DOHH2 (cell line): Measurements from ENCODE around the gene TBC1D14.

Source experiments
- H3F3A ChIP-seq: fragments of 200-600 bp; sonication (generic), shearing (Covaris generic); 2 replicates; pipeline ENCODE4 v1.6.0; 2016; ENCODE audit warnings: antibody characterized with exemption, mild to moderate bottlenecking; ENCODE audit not compliant: control insufficient read depth, insufficient read depth
- H3K27ac ChIP-seq: fragments of 200-600 bp; sonication (generic); 2 replicates; pipeline ENCODE4 v1.5.1; 2014; ENCODE audit warnings: low read depth, mild to moderate bottlenecking, low read length, moderate library complexity
- H3K27me3 ChIP-seq: fragments of 200-600 bp; sonication (generic); 2 replicates; pipeline ENCODE4 v1.6.1; 2014; ENCODE audit warnings: mild to moderate bottlenecking, low read length, mixed read lengths; ENCODE audit not compliant: control insufficient read depth
- H3K36me3 ChIP-seq: fragments of 200-600 bp; sonication (generic); 2 replicates; pipeline ENCODE4 v1.6.1; 2014; ENCODE audit warnings: mild to moderate bottlenecking, low read length, moderate library complexity, mixed read lengths; ENCODE audit not compliant: control insufficient read depth
- H3K4me1 ChIP-seq: fragments of 200-600 bp; sonication (generic); 2 replicates; pipeline ENCODE4 v1.6.1; 2014; ENCODE audit warnings: mild to moderate bottlenecking, low read length, mixed read lengths; ENCODE audit not compliant: control insufficient read depth
- H3K4me2 ChIP-seq: fragments of 200-600 bp; sonication (generic); 2 replicates; pipeline ENCODE4 v1.6.0; 2014; ENCODE audit warnings: mild to moderate bottlenecking, low read length, moderate library complexity
- H3K4me3 ChIP-seq: fragments of 200-600 bp; sonication (generic); 2 replicates; pipeline ENCODE4 v1.5.1; 2014; ENCODE audit warnings: mild to moderate bottlenecking, low read length, mixed read lengths
- H3K79me2 ChIP-seq: fragments of 200-600 bp; sonication (generic); 2 replicates; pipeline ENCODE4 v1.6.1; 2014; ENCODE audit warnings: mild to moderate bottlenecking, low read length, mixed read lengths; ENCODE audit not compliant: control insufficient read depth
- H3K9me2 ChIP-seq: fragments of 200-600 bp; sonication (generic); replicated peaks from 2 replicates; pipeline ENCODE4 v1.6.1; 2014; ENCODE audit warnings: mild to moderate bottlenecking, low read length, mixed read lengths; ENCODE audit not compliant: control insufficient read depth
- H3K9me3 ChIP-seq: fragments of 200-600 bp; sonication (generic); 2 replicates; pipeline ENCODE4 v1.6.1; 2014; ENCODE audit warnings: antibody characterized with exemption, low read length, mixed read lengths; ENCODE audit not compliant: control insufficient read depth, insufficient read depth
- H4K20me1 ChIP-seq: fragments of 200-600 bp; sonication (generic); 2 replicates; pipeline ENCODE4 v1.6.0; 2014; ENCODE audit warnings: low read depth, mild to moderate bottlenecking, antibody characterized with exemption, low read length, moderate library complexity; ENCODE audit not compliant: control insufficient read depth, insufficient read depth
- EZH2phosphoT487 ChIP-seq: fragments of 200-600 bp; sonication (generic); IDR thresholded peaks from 2 replicates; pipeline ENCODE4 v1.6.1; 2017; ENCODE audit warnings: borderline replicate concordance, mild to moderate bottlenecking, antibody characterized with exemption, low read length, moderate library complexity, mixed read lengths
- TF ChIP-seq, protein P1 (sequence below): fragments of 200-600 bp; sonication (generic); IDR thresholded peaks from one replicate; pipeline ENCODE4 v1.5.1; 2014; ENCODE audit warnings: antibody characterized with exemption, mild to moderate bottlenecking, low read depth, low read length; ENCODE audit not compliant: poor library complexity, severe bottlenecking

TBC1D14 gene

DNA sequence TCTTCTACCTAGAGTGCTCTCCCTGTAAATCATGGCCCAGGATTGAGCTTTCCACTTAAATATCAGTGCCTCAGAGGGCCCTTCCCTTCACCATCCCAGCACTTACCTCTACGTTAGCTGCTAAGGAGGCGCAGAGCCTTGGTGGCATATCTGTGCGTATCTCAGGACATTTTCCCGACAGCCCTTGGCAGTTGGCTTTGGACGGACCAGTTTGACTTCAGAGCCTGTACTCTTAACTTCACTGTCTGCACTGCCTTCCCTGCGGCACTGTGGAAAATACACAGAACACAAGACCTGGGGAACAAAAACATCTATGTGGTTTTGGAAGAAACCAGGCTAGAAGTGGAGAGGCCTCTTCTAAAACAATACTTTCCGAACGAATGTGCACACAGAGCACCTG, 135.9 kb downstream of the TBC1D14 start:
- peaks cover 4% of the 10 kb centered on the region for H3F3A ChIP-seq
- H3K27ac ChIP-seq: no peak overlapping the region
- H4K20me1 ChIP-seq: peaks cover 14% of the 10 kb centered on the region
- H3K79me2 ChIP-seq: peaks cover 68% of the 10 kb centered on the region
- TF ChIP-seq, protein P1, sequence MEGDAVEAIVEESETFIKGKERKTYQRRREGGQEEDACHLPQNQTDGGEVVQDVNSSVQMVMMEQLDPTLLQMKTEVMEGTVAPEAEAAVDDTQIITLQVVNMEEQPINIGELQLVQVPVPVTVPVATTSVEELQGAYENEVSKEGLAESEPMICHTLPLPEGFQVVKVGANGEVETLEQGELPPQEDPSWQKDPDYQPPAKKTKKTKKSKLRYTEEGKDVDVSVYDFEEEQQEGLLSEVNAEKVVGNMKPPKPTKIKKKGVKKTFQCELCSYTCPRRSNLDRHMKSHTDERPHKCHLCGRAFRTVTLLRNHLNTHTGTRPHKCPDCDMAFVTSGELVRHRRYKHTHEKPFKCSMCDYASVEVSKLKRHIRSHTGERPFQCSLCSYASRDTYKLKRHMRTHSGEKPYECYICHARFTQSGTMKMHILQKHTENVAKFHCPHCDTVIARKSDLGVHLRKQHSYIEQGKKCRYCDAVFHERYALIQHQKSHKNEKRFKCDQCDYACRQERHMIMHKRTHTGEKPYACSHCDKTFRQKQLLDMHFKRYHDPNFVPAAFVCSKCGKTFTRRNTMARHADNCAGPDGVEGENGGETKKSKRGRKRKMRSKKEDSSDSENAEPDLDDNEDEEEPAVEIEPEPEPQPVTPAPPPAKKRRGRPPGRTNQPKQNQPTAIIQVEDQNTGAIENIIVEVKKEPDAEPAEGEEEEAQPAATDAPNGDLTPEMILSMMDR: no peak
- no peak for TF ChIP-seq EZH2phosphoT487
- H3K4me1 ChIP-seq: peaks cover 36% of the 10 kb centered on the region
- peak overlapping the region; percentile 99 for H3K4me3 ChIP-seq
- no peaks in the 10 kb centered on the region for H3K9me3 ChIP-seq
- H3K4me2 ChIP-seq: peak overlapping the region; percentile 92
- H3K9me2 ChIP-seq: no peaks in the 10 kb centered on the region
- H3K27me3 ChIP-seq: peaks cover 9% of the 10 kb centered on the region
- peaks cover 21% of the 10 kb centered on the region for H3K36me3 ChIP-seq

DNA sequence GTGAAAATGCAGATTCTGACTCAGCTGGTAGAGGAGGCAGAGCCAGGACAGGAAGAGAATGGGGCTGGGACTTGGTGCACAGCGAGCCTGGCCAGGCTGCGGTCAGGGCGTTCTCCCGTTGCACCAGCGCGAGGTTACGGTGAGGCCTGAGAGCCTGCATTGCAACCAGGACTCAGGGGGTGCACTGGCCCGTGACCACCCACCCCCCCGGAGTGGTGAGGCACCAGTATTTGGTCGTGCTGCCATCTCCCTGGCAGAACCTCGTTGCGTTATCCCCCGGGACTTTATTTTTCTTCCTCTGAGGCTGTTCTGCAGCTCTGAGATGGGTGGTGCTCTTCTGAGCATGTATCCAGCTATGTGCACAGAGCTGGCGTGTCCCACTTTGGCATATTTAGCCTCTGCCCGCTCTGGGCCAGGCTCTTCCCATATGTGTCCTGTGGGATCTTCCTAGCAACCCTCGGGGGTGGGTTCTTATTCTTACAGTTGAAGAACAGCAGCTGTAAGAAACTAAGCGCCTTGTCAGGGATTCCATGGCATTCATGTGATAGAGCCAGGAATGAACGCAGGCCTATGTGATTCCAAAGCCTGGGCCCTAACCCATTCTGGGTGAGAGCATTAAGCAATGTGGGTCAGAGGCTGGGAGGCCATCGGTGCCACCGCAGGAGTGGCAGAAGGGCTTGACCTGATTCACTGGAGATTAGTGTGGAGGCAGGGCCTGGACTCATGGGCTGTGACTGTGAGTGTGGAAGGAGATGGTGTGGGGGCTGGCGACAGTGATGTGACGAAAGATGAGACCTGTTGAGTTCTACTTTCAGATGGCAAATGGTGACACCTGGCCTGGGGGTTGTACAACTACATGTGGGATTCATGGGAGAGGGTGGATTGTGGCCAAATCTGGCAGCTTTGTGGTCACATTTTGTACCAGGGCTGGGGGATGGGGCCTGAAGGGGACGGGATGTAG, 136.6 kb downstream of the TBC1D14 start:
- Histone ChIP-seq H3K4me2 (peak overlapping the region; percentile 92), H3K4me1 (peaks cover 36% of the 10 kb centered on the region), H3K79me2 (peaks cover 75% of the 10 kb centered on the region), H3K27ac (no peak overlapping the region), H3K36me3 (peaks cover 21% of the 10 kb centered on the region), H4K20me1 (peaks cover 14% of the 10 kb centered on the region), H3K27me3 (peaks cover 9% of the 10 kb centered on the region), H3K9me3 (no peaks in the 10 kb centered on the region), H3K4me3 (peak overlapping the region; percentile 99), H3F3A (no peaks in the 10 kb centered on the region), H3K9me2 (no peaks in the 10 kb centered on the region)
- TF ChIP-seq, protein P1: no peak
- no peak for TF ChIP-seq EZH2phosphoT487

DNA sequence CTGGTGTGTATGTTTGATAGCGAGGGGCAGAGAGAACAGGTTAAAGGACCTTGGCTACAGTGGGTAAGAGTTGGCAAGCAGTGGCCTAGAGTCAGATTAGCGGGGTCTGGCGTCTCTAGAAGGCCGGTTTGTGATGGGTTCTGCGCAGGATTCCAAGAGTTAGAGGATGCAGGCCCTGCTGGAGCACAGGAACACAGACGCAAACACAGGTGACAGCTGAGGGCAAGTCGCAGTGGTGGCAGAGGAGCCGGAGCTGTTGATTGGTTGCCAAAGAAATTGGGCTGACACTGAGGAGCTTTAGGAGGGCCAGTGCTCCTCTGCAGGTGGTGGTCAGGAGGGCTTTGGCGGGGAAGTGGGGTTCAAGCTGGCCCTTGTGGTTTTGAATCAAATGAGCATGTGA, 137.3 kb downstream of the TBC1D14 start:
- Histone ChIP-seq H4K20me1 (peaks cover 9% of the 10 kb centered on the region), H3K4me2 (no peak overlapping the region), H3K9me3 (no peaks in the 10 kb centered on the region), H3K27ac (no peak overlapping the region), H3K9me2 (no peaks in the 10 kb centered on the region), H3F3A (no peaks in the 10 kb centered on the region), H3K36me3 (peaks cover 21% of the 10 kb centered on the region), H3K27me3 (peaks cover 3% of the 10 kb centered on the region), H3K79me2 (peaks cover 75% of the 10 kb centered on the region), H3K4me3 (no peak overlapping the region), H3K4me1 (peaks cover 34% of the 10 kb centered on the region)
- no peak for TF ChIP-seq EZH2phosphoT487
- TF ChIP-seq, protein P1: no peak
